H1 (cell line): ENCODE results near the gene SGSM1. TPM values are rescaled to one million over a fixed set of nuclear protein-coding genes. Genes with fewer than 3 reads are reported as not detected.

ENCODE experiments used
- CTCF ChIA-PET: fragments of 300-600 bp; sonication (Branson Sonifier 250); formaldehyde crosslinking; loops from one replicate; lab custom pipeline; 2021; ENCODE audit not compliant: partially characterized antibody; lab: Charles Lee
- POLR2A ChIA-PET: fragments of 300-600 bp; sonication (Branson Sonifier 250); formaldehyde crosslinking; loops from one replicate; lab custom pipeline; 2021; ENCODE audit warnings: inconsistent platforms; ENCODE audit not compliant: partially characterized antibody; lab: Charles Lee
- DNase-seq, 2 experiments: peaks; one replicate each; pipeline versions ENCODE4 v3.0.0 to v3.0.0-alpha.2; 2010 to 2022; ENCODE audit warnings: low spot score in 2 of 2, low read depth in 1 of 2, mixed read lengths in 1 of 2
- FAIRE-seq: peaks from 2 replicates; lab custom pipeline; 2011; peaks lifted over from hg19 to GRCh38; lab: Jason Lieb, UNC
- H2AFZ ChIP-seq: 2 replicates; pipeline ENCODE4 v1.8.1; 2012; ENCODE audit warnings: low read length, inconsistent platforms
- H2AK5ac ChIP-seq: 2 replicates; pipeline ENCODE4 v1.6.1; 2013; ENCODE audit warnings: low read depth, low read length
- H2BK120ac ChIP-seq: replicated peaks from 2 replicates; pipeline ENCODE3; 2013; ENCODE audit warnings: low read depth, low read length, inconsistent platforms
- H2BK12ac ChIP-seq: 2 replicates; pipeline ENCODE4 v1.6.1; 2013; ENCODE audit warnings: low read depth, low read length
- H2BK15ac ChIP-seq: 2 replicates; pipeline ENCODE4 v1.6.1; 2013; ENCODE audit warnings: low read length
- H2BK20ac ChIP-seq: 2 replicates; pipeline ENCODE4 v1.6.1; 2013; ENCODE audit warnings: low read length
- H2BK5ac ChIP-seq: 2 replicates; pipeline ENCODE4 v1.6.1; 2013; ENCODE audit warnings: low read depth, low read length
- H3K14ac ChIP-seq: 2 replicates; pipeline ENCODE4 v1.6.1; 2013; ENCODE audit warnings: inconsistent platforms; ENCODE audit not compliant: insufficient read length
- H3K18ac ChIP-seq: 2 replicates; pipeline ENCODE4 v1.6.1; 2013; ENCODE audit warnings: low read length; ENCODE audit errors: extremely low read depth
- H3K23ac ChIP-seq: 2 replicates; pipeline ENCODE4 v1.6.1; 2013; ENCODE audit warnings: inconsistent platforms; ENCODE audit not compliant: insufficient read length
- H3K23me2 ChIP-seq: 2 replicates; pipeline ENCODE4 v1.6.1; 2013; ENCODE audit warnings: low read depth, low read length
- H3K27ac ChIP-seq: 2 replicates; pipeline ENCODE4 v1.6.1; 2011; ENCODE audit warnings: low read depth, low read length, inconsistent platforms
- H3K27me3 ChIP-seq, 4 experiments: replicated peaks in 1 of 4; 1 replicate in 1 of 4; 2 replicates in 3 of 4; pipeline versions ENCODE4 v1.6.1 to v1.8.1; 2011 to 2013; ENCODE audit warnings: low read length in 3 of 4, mild to moderate bottlenecking in 3 of 4, inconsistent platforms in 2 of 4, mixed read lengths in 2 of 4, moderate library complexity in 1 of 4; ENCODE audit not compliant: control insufficient read depth in 3 of 4, insufficient read depth in 3 of 4; ENCODE audit errors: extremely low read depth in 1 of 4
- H3K36me3 ChIP-seq, 4 experiments: 2 replicates each; pipeline versions ENCODE4 v1.6.1 to v1.8.1; 2011 to 2013; ENCODE audit warnings: mild to moderate bottlenecking in 4 of 4, low read length in 3 of 4, moderate library complexity in 2 of 4, control low read depth in 1 of 4, inconsistent platforms in 1 of 4; ENCODE audit not compliant: insufficient read depth in 4 of 4, control insufficient read depth in 2 of 4
- H3K4ac ChIP-seq: replicated peaks from 2 replicates; pipeline ENCODE3; 2013; ENCODE audit warnings: low read length, low read depth, mixed read lengths, inconsistent platforms; ENCODE audit not compliant: insufficient read length
- H3K4me1 ChIP-seq, 4 experiments: replicated peaks in 1 of 4; 1 replicate in 1 of 4; 2 replicates in 3 of 4; pipeline versions ENCODE4 v1.6.1 to v1.8.1; 2011 to 2013; ENCODE audit warnings: low read length in 3 of 4, inconsistent platforms in 2 of 4, mixed read lengths in 1 of 4; ENCODE audit not compliant: insufficient read depth in 4 of 4, control insufficient read depth in 3 of 4
- H3K4me2 ChIP-seq, 2 experiments: 2 replicates each; pipeline versions ENCODE4 v1.6.1 to v1.8.1; 2011 to 2013; ENCODE audit warnings: low read depth in 2 of 2, low read length in 2 of 2, control low read depth in 1 of 2, inconsistent platforms in 1 of 2, mild to moderate bottlenecking in 1 of 2; ENCODE audit not compliant: insufficient read depth in 1 of 2
- H3K4me3 ChIP-seq, 4 experiments: fragments of 200-600, 300-600 bp in 1 of 4; sonication (generic), shearing (Covaris generic), sonication (Bioruptor Twin) in 1 of 4; 2 replicates each; pipeline versions ENCODE4 v1.5.1 to v1.8.1; 2011 to 2016; ENCODE audit warnings: low read length in 4 of 4, low read depth in 3 of 4, control low read depth in 2 of 4, inconsistent platforms in 2 of 4, mild to moderate bottlenecking in 2 of 4, mixed read lengths in 1 of 4, moderate library complexity in 1 of 4; ENCODE audit not compliant: insufficient read depth in 2 of 4; ENCODE audit errors: extremely low read depth in 1 of 4
- H3K56ac ChIP-seq: replicated peaks from 2 replicates; pipeline ENCODE3; 2013; ENCODE audit warnings: low read depth, mild to moderate bottlenecking, mixed read lengths, low read length, inconsistent platforms; ENCODE audit not compliant: insufficient read length
- H3K79me1 ChIP-seq: 2 replicates; pipeline ENCODE4 v1.6.1; 2013; ENCODE audit warnings: low read depth, low read length, control low read depth
- H3K79me2 ChIP-seq, 2 experiments: 2 replicates each; pipeline versions ENCODE4 v1.6.1 to v1.8.1; 2012 to 2013; ENCODE audit warnings: low read length in 2 of 2, mild to moderate bottlenecking in 2 of 2, inconsistent platforms in 1 of 2; ENCODE audit not compliant: insufficient read depth in 2 of 2, control insufficient read depth in 1 of 2
- H3K9ac ChIP-seq, 4 experiments: replicated peaks in 1 of 4; 1 replicate in 1 of 4; 2 replicates in 3 of 4; pipeline versions ENCODE4 v1.6.1 to v1.8.1; 2011 to 2013; ENCODE audit warnings: low read depth in 3 of 4, low read length in 3 of 4, control low read depth in 2 of 4, mild to moderate bottlenecking in 2 of 4, moderate library complexity in 2 of 4, inconsistent platforms in 1 of 4; ENCODE audit errors: extremely low read depth in 1 of 4
- H3K9me3 ChIP-seq, 2 experiments: 2 replicates each; pipeline versions ENCODE4 v1.6.1 to v1.8.1; 2012 to 2013; ENCODE audit warnings: mild to moderate bottlenecking in 2 of 2, moderate library complexity in 2 of 2, control low read depth in 1 of 2, inconsistent platforms in 1 of 2, low read depth in 1 of 2, low read length in 1 of 2, mixed read lengths in 1 of 2; ENCODE audit not compliant: insufficient read depth in 2 of 2
- H4K20me1 ChIP-seq, 2 experiments: replicated peaks in 1 of 2; 2 replicates each; pipeline versions ENCODE3 to v1.8.1; 2011 to 2013; ENCODE audit warnings: inconsistent platforms in 2 of 2, low read length in 2 of 2, mild to moderate bottlenecking in 1 of 2; ENCODE audit not compliant: insufficient read depth in 2 of 2, control insufficient read depth in 1 of 2
- H4K5ac ChIP-seq: 2 replicates; pipeline ENCODE4 v1.6.1; 2013; ENCODE audit warnings: low read length, low read depth, mixed read lengths, inconsistent platforms; ENCODE audit not compliant: insufficient read length
- H4K8ac ChIP-seq: 2 replicates; pipeline ENCODE4 v1.8.0; 2013; ENCODE audit warnings: mild to moderate bottlenecking, moderate library complexity, low read length, inconsistent platforms; ENCODE audit not compliant: insufficient read depth; ENCODE audit errors: extremely low read depth
- H4K91ac ChIP-seq: replicated peaks from 2 replicates; pipeline ENCODE3; 2013; ENCODE audit warnings: low read length, mixed read lengths, inconsistent platforms; ENCODE audit not compliant: insufficient read length
- JUN ChIP-seq: IDR thresholded peaks from 2 replicates; pipeline ENCODE4 v1.6.1; 2011; ENCODE audit warnings: low read depth, mild to moderate bottlenecking, improper control_type of control experiment, low read length
- WGBS, 2 experiments: shearing (Covaris generic) in 1 of 2; methylation state at CpG; one replicate each; pipeline versions ENCODE4 v1.1.6 to v1.1.7; 2013 to 2015; ENCODE audit warnings: low lambda C conversion rate in 2 of 2, mixed read lengths in 2 of 2, inconsistent platforms in 1 of 2, low coverage in 1 of 2, missing lambda C conversion rate in 1 of 2; ENCODE audit not compliant: insufficient replicate concordance in 2 of 2, insufficient coverage in 1 of 2, insufficient read length in 1 of 2; ENCODE audit errors: extremely low coverage in 1 of 2, missing lambda C conversion rate in 1 of 2; 5-methylcytosine and 5-hydroxymethylcytosine counted together
- polyA plus RNA-seq, 7 experiments: library from polyadenylated mRNA; depleted of rRNA in 3 of 7; stranded (reverse) in 5 of 7; unstranded in 2 of 7; fragments of >200 nt in 5 of 7; fragments of 200-250 nt in 2 of 7; gene quantifications; 1 replicate in 5 of 7; 2 replicates in 1 of 7; 4 replicates in 1 of 7; pipeline versions ENCODE4 v1.2.1 to v1.2.3, GENCODE V29; 2011 to 2013; ENCODE audit warnings: missing spikeins in 2 of 7, mixed read lengths in 2 of 7
- total RNA-seq: library from RNA; stranded (reverse); fragmentation: NEBNext Ultra II Directional; extraction: Animal tissue kit (Norgen Biotek cat#: 25700); gene quantifications from 2 replicates; pipeline ENCODE4 v1.2.1, GENCODE V29; 2021

SGSM1 gene
- total and polyA plus RNA-seq, 2 of the 8 experiments (the other 6 are each of a cell fraction or from before 2014, with no cell fraction given) = 2.8 to 5.2 TPM

GRCh38 chr22:24819911-24820461, 14.0 kb downstream of the SGSM1 start:
- no peak for DNase-seq
- H2BK12ac ChIP-seq = no peak overlapping the region
- H2BK5ac ChIP-seq = no peak overlapping the region
- POLR2A ChIA-PET = no interaction called here
- FAIRE-seq = no peak
- no peak overlapping the region for H3K4me3 ChIP-seq
- no peaks in the 10 kb centered on the region for H3K23me2 ChIP-seq
- H3K79me2 ChIP-seq = no peaks in the 10 kb centered on the region
- H4K8ac ChIP-seq = no peak overlapping the region
- no peak overlapping the region for H3K27ac ChIP-seq
- peaks cover 0 to 2% of the 10 kb centered on the region in 2 experiments for H4K20me1 ChIP-seq
- no peak overlapping the region for H4K91ac ChIP-seq
- no peaks in the 10 kb centered on the region for H3K4me1 ChIP-seq
- no peak for TF ChIP-seq JUN
- TF ChIP-seq, all 59 proteins: peak for 0
- H4K5ac ChIP-seq = no peak overlapping the region
- H2BK20ac ChIP-seq = no peak overlapping the region
- H2BK120ac ChIP-seq = no peak overlapping the region
- CTCF ChIA-PET = interaction anchor here (1.8 kb wide), 1 partner anchor 14 kb away, joined by 9 read pairs; no protein-coding TSS in a partner anchor
- no peak overlapping the region for H3K14ac ChIP-seq
- H2AK5ac ChIP-seq = no peak overlapping the region
- H3K36me3 ChIP-seq = no peaks in the 10 kb centered on the region
- no peak overlapping the region for H3K18ac ChIP-seq
- H3K9me3 ChIP-seq = no peaks in the 10 kb centered on the region
- H3K4ac ChIP-seq = no peak overlapping the region
- no peak overlapping the region for H3K4me2 ChIP-seq
- no peak overlapping the region for H3K9ac ChIP-seq
- H2AFZ ChIP-seq = no peak overlapping the region
- WGBS, 2 experiments = 81% methylated on average over 10 of the region's 10 CpGs; no CpG with 5 or more reads in 1 of the 2 experiments
- H3K27me3 ChIP-seq = no peaks in the 10 kb centered on the region
- no peak overlapping the region for H2BK15ac ChIP-seq
- no peak overlapping the region for H3K23ac ChIP-seq
- peaks cover 3% of the 10 kb centered on the region; the same call in 1 of the 2 replicates for H3K79me1 ChIP-seq
- H3K56ac ChIP-seq = no peak overlapping the region
